Occipital lobe (tissue), 2 donors: ENCODE results near the gene HSD17B7. TPM values are rescaled to one million over a fixed set of nuclear protein-coding genes. Genes with fewer than 3 reads are reported as not detected.
"Not testable (repeated sequence)": the region's sequence is repeated elsewhere in the genome, so short reads cannot be mapped to it uniquely, and the experiment has no call there.

Source experiments
- DNase-seq: peaks from one replicate; lab custom pipeline; 2025; lab: John Stamatoyannopoulos, UW
- total RNA-seq: library from RNA; depleted of rRNA; stranded (reverse); fragments of >200 nt; gene quantifications from one replicate; pipeline ENCODE4 v1.2.3, GENCODE V29; 2014

The HSD17B7 gene
- total RNA-seq, 1 donor from 2014 or later: 27.3 TPM

- not testable (repeated sequence) for DNase-seq
Observed at GRCh38 chr1:162807503-162807902, 17.0 kb downstream of the HSD17B7 start.

- DNase-seq: not testable (repeated sequence)
Observed at GRCh38 chr1:162812357-162812756, 21.9 kb downstream of the HSD17B7 start.

- not testable (repeated sequence) for DNase-seq
Observed at GRCh38 chr1:162818136-162818535, 27.6 kb downstream of the HSD17B7 start.

GRCh38 chr1:162818666-162819065 lies 28.2 kb downstream of the HSD17B7 start:
- not testable (repeated sequence) for DNase-seq

- DNase-seq: peak; percentile 32
Observed at GRCh38 chr1:162822391-162823200, 32.1 kb downstream of the HSD17B7 start.

GRCh38 chr1:162823231-162823630 lies 32.7 kb downstream of the HSD17B7 start:
- DNase-seq: no peak

- no peak for DNase-seq
Observed at GRCh38 chr1:162823771-162824525, 33.4 kb downstream of the HSD17B7 start.

- DNase-seq: no peak
Observed at GRCh38 chr1:162829268-162829667, 38.8 kb downstream of the HSD17B7 start.

GRCh38 chr1:162832470-162832869 lies 42.0 kb downstream of the HSD17B7 start:
- no peak for DNase-seq

- no peak for DNase-seq
Observed at GRCh38 chr1:162835157-162835899, 44.8 kb downstream of the HSD17B7 start.

- no peak for DNase-seq
Observed at GRCh38 chr1:162838863-162839262, 48.4 kb downstream of the HSD17B7 start.

GRCh38 chr1:162840250-162840839 lies 49.8 kb downstream of the HSD17B7 start:
- no peak for DNase-seq

GRCh38 chr1:162844153-162844552 lies 53.7 kb downstream of the HSD17B7 start:
- DNase-seq: no peak

GRCh38 chr1:162846256-162847212 lies 56.0 kb downstream of the HSD17B7 start:
- no peak for DNase-seq

- peak; percentile 46 for DNase-seq
Observed at GRCh38 chr1:162847839-162848453, 57.4 kb downstream of the HSD17B7 start.

- DNase-seq: no peak
Observed at GRCh38 chr1:162849711-162850110, 59.2 kb downstream of the HSD17B7 start.

GRCh38 chr1:162851341-162851740 lies 60.8 kb downstream of the HSD17B7 start:
- DNase-seq: no peak

GRCh38 chr1:162854245-162854882 lies 63.9 kb downstream of the HSD17B7 start:
- peak; percentile 3 for DNase-seq

GRCh38 chr1:162855461-162856150 lies 65.1 kb downstream of the HSD17B7 start:
- no peak for DNase-seq
